HCT116 (cell line): ENCODE results near the gene AOC3. TPM values are rescaled to one million over a fixed set of nuclear protein-coding genes. Genes with fewer than 3 reads are reported as not detected.
"Not testable (repeated sequence)": the region's sequence is repeated elsewhere in the genome, so short reads cannot be mapped to it uniquely, and the experiment has no call there.

Source experiments
- ATAC-seq: fragments of 200-7000 bp; cut with Tn5 transposase; 2 replicates; pipeline ENCODE4 v1.9.1; 2020; ENCODE audit warnings: mild to moderate bottlenecking, moderate library complexity
- BruUV-seq: library from RNA; stranded (reverse); fragments of 400-500 nt; replicated peaks from 2 replicates; lab custom pipeline; 2021; lab: Mats Ljungman, UMichigan
- CTCF ChIA-PET: fragments of 300-600 bp; sonication (Branson Sonifier 250); formaldehyde crosslinking; loops from one replicate; lab custom pipeline; 2021; ENCODE audit warnings: antibody characterized with exemption; lab: Charles Lee
- POLR2A ChIA-PET: fragments of 300-600, 350-600 bp; sonication (Branson Sonifier 250); formaldehyde crosslinking; loops from one replicate; lab custom pipeline; 2021; ENCODE audit warnings: antibody characterized with exemption; lab: Charles Lee
- RAD21 ChIA-PET, 2 experiments: fragments of 300-600 bp; sonication (Branson Sonifier 250); formaldehyde crosslinking; loops; one replicate each; lab custom pipeline; 2023; ENCODE audit warnings: low total read pairs in 2 of 2; ENCODE audit not compliant: uncharacterized antibody in 2 of 2, unreplicated experiment in 2 of 2, low non-redundant PET in 1 of 2; lab: Charles Lee
- DNase-seq: peaks from one replicate; pipeline ENCODE4 v3.0.0-alpha.2; 2010; ENCODE audit warnings: low read depth, low spot score
- H2AFZ ChIP-seq: fragments of 200-600 bp; shearing (Covaris generic), sonication (generic); 2 replicates; pipeline ENCODE4 v1.6.1; 2017; ENCODE audit warnings: low read depth, mixed run types, mixed read lengths, antibody characterized with exemption, low read length; ENCODE audit not compliant: poor library complexity, severe bottlenecking
- H3K27ac ChIP-seq: 2 replicates; pipeline ENCODE4 v1.5.1; 2012; ENCODE audit warnings: low read depth, low read length
- H3K27me3 ChIP-seq: fragments of 200-600 bp; sonication (generic); 2 replicates; pipeline ENCODE4 v1.6.1; 2016; ENCODE audit warnings: mixed run types, low read length, mixed read lengths; ENCODE audit not compliant: insufficient read depth
- H3K36me3 ChIP-seq, 2 experiments: fragments of 200-500 bp in 1 of 2; fragments of 200-600 bp in 1 of 2; sonication (Bioruptor generic) in 1 of 2; sonication (generic) in 1 of 2; 2 replicates each; pipeline versions ENCODE4 v1.5.1 to v1.6.1; 2014 to 2016; ENCODE audit warnings: low read length in 2 of 2, inconsistent platforms in 1 of 2, mixed read lengths in 1 of 2, mixed run types in 1 of 2; ENCODE audit not compliant: insufficient read depth in 2 of 2, control insufficient read depth in 1 of 2
- H3K4me1 ChIP-seq, 2 experiments: fragments of 200-600 bp in 1 of 2; sonication (generic) in 1 of 2; 2 replicates each; pipeline versions ENCODE4 v1.5.1 to v1.6.1; 2012 to 2017; ENCODE audit warnings: low read length in 2 of 2, inconsistent platforms in 1 of 2, mild to moderate bottlenecking in 1 of 2, mixed read lengths in 1 of 2, mixed run types in 1 of 2, moderate library complexity in 1 of 2; ENCODE audit not compliant: insufficient read depth in 2 of 2, control insufficient read depth in 1 of 2
- H3K4me2 ChIP-seq: fragments of 200-600 bp; sonication (generic); 2 replicates; pipeline ENCODE4 v1.6.1; 2017; ENCODE audit warnings: mixed run types, low read length, mixed read lengths
- H3K4me3 ChIP-seq, 2 experiments: fragments of 200-600 bp in 1 of 2; sonication (generic) in 1 of 2; replicated peaks in 1 of 2; 2 replicates each; pipeline ENCODE4 v1.5.1; 2011 to 2016; ENCODE audit warnings: low read length in 2 of 2, control low read depth in 1 of 2, low read depth in 1 of 2, mild to moderate bottlenecking in 1 of 2, mixed read lengths in 1 of 2, mixed run types in 1 of 2
- H3K79me2 ChIP-seq: fragments of 200-600 bp; sonication (generic); 2 replicates; pipeline ENCODE4 v1.6.1; 2017; ENCODE audit warnings: mild to moderate bottlenecking, mixed run types, low read length, moderate library complexity, mixed read lengths; ENCODE audit not compliant: insufficient read depth
- H3K9ac ChIP-seq: fragments of 200-600 bp; sonication (generic); 2 replicates; pipeline ENCODE4 v1.6.1; 2016; ENCODE audit warnings: low read length, mixed read lengths
- H3K9me2 ChIP-seq: fragments of 200-600 bp; sonication (generic), shearing (Covaris generic); 2 replicates; pipeline ENCODE4 v1.6.1; 2017; ENCODE audit warnings: mixed run types, mild to moderate bottlenecking, moderate library complexity; ENCODE audit not compliant: insufficient read depth
- H3K9me3 ChIP-seq, 2 experiments: fragments of 200-500 bp in 1 of 2; fragments of 200-600 bp in 1 of 2; sonication (Bioruptor generic) in 1 of 2; sonication (generic) in 1 of 2; 2 replicates each; pipeline ENCODE4 v1.6.1; 2014 to 2017; ENCODE audit warnings: low read length in 2 of 2, mixed read lengths in 2 of 2, inconsistent platforms in 1 of 2, low read depth in 1 of 2, mild to moderate bottlenecking in 1 of 2, mixed run types in 1 of 2, moderate library complexity in 1 of 2; ENCODE audit not compliant: control insufficient read depth in 1 of 2, insufficient read depth in 1 of 2
- H4K20me1 ChIP-seq: fragments of 200-600 bp; sonication (generic), shearing (Covaris generic); 2 replicates; pipeline ENCODE4 v1.6.1; 2017; ENCODE audit warnings: mixed run types, mild to moderate bottlenecking, moderate library complexity; ENCODE audit not compliant: insufficient read depth
- CTCF ChIP-seq, 3 experiments: fragments of 200-600 bp in 1 of 3; sonication (generic) in 1 of 3; IDR thresholded peaks in 2 of 3; conservative IDR thresholded peaks in 1 of 3; 2 replicates each; pipeline ENCODE4 v1.5.1; 2012 to 2017; ENCODE audit warnings: low read depth in 2 of 3, low read length in 2 of 3, antibody characterized with exemption in 1 of 3, borderline replicate concordance in 1 of 3, control low read depth in 1 of 3, mild to moderate bottlenecking in 1 of 3, mixed read lengths in 1 of 3, mixed run types in 1 of 3, moderate library complexity in 1 of 3; ENCODE audit not compliant: insufficient read depth in 1 of 3
- ELF1 ChIP-seq: IDR thresholded peaks from 2 replicates; pipeline ENCODE4 v1.6.1; 2012; ENCODE audit warnings: low read depth, borderline replicate concordance
- EZH2 ChIP-seq: fragments of 200-600 bp; sonication (generic); IDR thresholded peaks from 2 replicates; pipeline ENCODE4 v1.6.1; 2017; ENCODE audit warnings: antibody characterized with exemption, mixed run types
- FOSL1 ChIP-seq: IDR thresholded peaks from 2 replicates; pipeline ENCODE4 v1.6.1; 2012; ENCODE audit warnings: low read depth
- SRF ChIP-seq: IDR thresholded peaks from 2 replicates; pipeline ENCODE4 v1.6.1; 2012; ENCODE audit warnings: low read depth
- intact Hi-C: fragments of 100-400 bp; cut with micrococcal nuclease; formaldehyde crosslinking; loops from 2 replicates; pipeline ENCODE4 v1.10.0; 2022
- total RNA-seq: library from RNA; stranded (reverse); gene quantifications from one replicate; pipeline ENCODE4 v1.2.1, GENCODE V29; 2021; ENCODE audit not compliant: unreplicated experiment

Gene AOC3
- total RNA-seq, 1 experiment from 2014 or later, result 5.9 TPM

GRCh38 chr17:42880776-42881310, 29.8 kb downstream of the AOC3 start:
- no peaks in the 10 kb centered on the region for H3K36me3 ChIP-seq
- no peaks in the 10 kb centered on the region for H3K79me2 ChIP-seq
- ChIA-PET RAD21 (no interaction called here), CTCF (no interaction called here), POLR2A (no interaction called here)
- H3K9ac ChIP-seq, result no peak overlapping the region
- BruUV-seq, result no TSS peak
- H3K4me2 ChIP-seq, result no peak overlapping the region
- H3K4me1 ChIP-seq, result no peaks in the 10 kb centered on the region; a peak in 1 of 4 replicates
- no peak for DNase-seq
- intact Hi-C loops, result no loop called here
- no peaks in the 10 kb centered on the region for H3K9me2 ChIP-seq
- no peak overlapping the region for H2AFZ ChIP-seq
- TF ChIP-seq FOSL1, result no peak
- ATAC-seq, result no peak
- no peaks in the 10 kb centered on the region for H3K9me3 ChIP-seq
- H3K27me3 ChIP-seq, result no peaks in the 10 kb centered on the region
- no peak overlapping the region for H3K4me3 ChIP-seq
- H3K27ac ChIP-seq, result no peak overlapping the region
- no peaks in the 10 kb centered on the region for H4K20me1 ChIP-seq

GRCh38 chr17:42881706-42882105, 30.7 kb downstream of the AOC3 start:
- H3K4me3 ChIP-seq, H3K9me3 ChIP-seq, H3K79me2 ChIP-seq, H2AFZ ChIP-seq, DNase-seq, H3K4me1 ChIP-seq, CTCF ChIA-PET, H3K36me3 ChIP-seq, H3K4me2 ChIP-seq, H3K27me3 ChIP-seq, RAD21 ChIA-PET, H3K9me2 ChIP-seq, intact Hi-C loops, POLR2A ChIA-PET, BruUV-seq, H4K20me1 ChIP-seq, ATAC-seq, H3K27ac ChIP-seq, H3K9ac ChIP-seq: not testable (repeated sequence)

GRCh38 chr17:42882166-42882565, 31.2 kb downstream of the AOC3 start:
- H3K9me3 ChIP-seq, result no peaks in the 10 kb centered on the region

More at GRCh38 chr17:42882166-42882565, 31.2 kb downstream of the AOC3 start:
- H3K9ac ChIP-seq, result no peak overlapping the region
- ChIA-PET RAD21 (no interaction called here), POLR2A (no interaction called here), CTCF (no interaction called here)
- H3K4me1 ChIP-seq, result no peaks in the 10 kb centered on the region; a peak in 1 of 4 replicates
- no peak overlapping the region for H3K27ac ChIP-seq
- H4K20me1 ChIP-seq, result no peaks in the 10 kb centered on the region
- intact Hi-C loops, result no loop called here
- H2AFZ ChIP-seq, result no peak overlapping the region
- no peak overlapping the region for H3K4me2 ChIP-seq
- H3K27me3 ChIP-seq, result no peaks in the 10 kb centered on the region
- no peak for DNase-seq
- H3K79me2 ChIP-seq, result no peaks in the 10 kb centered on the region
- H3K4me3 ChIP-seq, result no peak overlapping the region
- no peaks in the 10 kb centered on the region for H3K9me2 ChIP-seq
- no TSS peak for BruUV-seq
- no peaks in the 10 kb centered on the region for H3K36me3 ChIP-seq
- no peak for TF ChIP-seq EZH2
- no peak for TF ChIP-seq SRF
- TF ChIP-seq CTCF (IDR thresholded peaks at IDR 0.05 in 2 of 3, conservative IDR thresholded peaks at IDR 0.05 in 1 of 3; ENCODE audit: borderline replicate concordance in 1 of 3, insufficient read depth in 1 of 3, low read depth in 2 of 3, low read length in 2 of 3), result no peak
- TF ChIP-seq ELF1, result no peak
- ATAC-seq, result no peak
